ENCODE data around the gene C11orf68.

- TF ChIP-seq, protein P1, sequence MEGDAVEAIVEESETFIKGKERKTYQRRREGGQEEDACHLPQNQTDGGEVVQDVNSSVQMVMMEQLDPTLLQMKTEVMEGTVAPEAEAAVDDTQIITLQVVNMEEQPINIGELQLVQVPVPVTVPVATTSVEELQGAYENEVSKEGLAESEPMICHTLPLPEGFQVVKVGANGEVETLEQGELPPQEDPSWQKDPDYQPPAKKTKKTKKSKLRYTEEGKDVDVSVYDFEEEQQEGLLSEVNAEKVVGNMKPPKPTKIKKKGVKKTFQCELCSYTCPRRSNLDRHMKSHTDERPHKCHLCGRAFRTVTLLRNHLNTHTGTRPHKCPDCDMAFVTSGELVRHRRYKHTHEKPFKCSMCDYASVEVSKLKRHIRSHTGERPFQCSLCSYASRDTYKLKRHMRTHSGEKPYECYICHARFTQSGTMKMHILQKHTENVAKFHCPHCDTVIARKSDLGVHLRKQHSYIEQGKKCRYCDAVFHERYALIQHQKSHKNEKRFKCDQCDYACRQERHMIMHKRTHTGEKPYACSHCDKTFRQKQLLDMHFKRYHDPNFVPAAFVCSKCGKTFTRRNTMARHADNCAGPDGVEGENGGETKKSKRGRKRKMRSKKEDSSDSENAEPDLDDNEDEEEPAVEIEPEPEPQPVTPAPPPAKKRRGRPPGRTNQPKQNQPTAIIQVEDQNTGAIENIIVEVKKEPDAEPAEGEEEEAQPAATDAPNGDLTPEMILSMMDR (IDR thresholded peaks at IDR 0.05; ENCODE audit: insufficient read depth, low read depth, low read length) = no peak
- no peak for TF ChIP-seq EZH2 (IDR thresholded peaks at IDR 0.05; ENCODE audit: insufficient read depth, low read length)
Measured at GRCh38 chr11:65903715-65904114, 15.1 kb downstream of the C11orf68 start.
